Measurements from ENCODE around the gene SMYD5. TPM values are rescaled to one million over a fixed set of nuclear protein-coding genes. Genes with fewer than 3 reads are reported as not detected.

SMYD5 gene
- total RNA-seq, 2 donors from 2014 or later, result 34.9 to 35.4 TPM

DNA sequence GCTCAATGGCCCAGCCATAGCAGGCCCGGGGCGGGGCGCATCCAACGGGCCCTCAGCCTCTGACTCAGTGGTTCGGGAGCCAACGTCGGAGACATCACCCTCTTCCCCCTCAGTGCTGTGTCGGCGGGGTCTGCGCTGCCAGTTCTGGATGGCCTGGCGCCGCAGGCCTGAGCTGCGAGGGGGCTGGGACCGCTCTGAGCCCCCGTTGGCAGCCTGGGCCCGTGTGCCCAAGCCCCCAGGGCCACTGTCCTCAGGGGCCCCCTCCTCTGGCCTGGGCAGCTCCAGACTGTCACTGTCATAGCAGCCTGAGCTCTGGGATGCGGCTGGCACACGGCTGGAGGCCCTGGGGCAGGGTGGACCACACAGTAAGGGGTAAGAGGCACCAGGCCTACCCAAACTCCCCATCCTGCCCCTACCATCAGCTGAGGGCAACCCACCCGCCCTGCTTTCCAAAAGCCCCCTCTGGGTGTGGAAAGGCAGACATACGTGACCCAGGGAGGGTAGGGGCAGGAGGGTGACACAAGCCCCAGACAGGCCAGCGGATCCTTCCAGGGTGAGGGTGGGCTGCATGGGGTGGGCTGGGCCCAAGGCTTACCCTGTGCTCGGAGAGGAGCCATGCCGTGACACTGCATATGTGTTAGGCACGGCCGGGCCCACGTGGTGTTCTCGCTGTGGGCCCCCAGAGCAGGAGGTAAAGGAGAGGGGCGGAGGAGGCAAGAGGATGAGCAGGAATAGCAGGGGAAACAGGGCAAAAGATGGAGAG, 51.4 kb downstream of the SMYD5 start:
- Mint-ChIP-seq H3K36me3 (ENCODE audit: low read depth) (peaks cover 7% of the 10 kb centered on the region), H3K4me1 (peaks cover under 1% of the 10 kb centered on the region), H3K4me3 (no peak overlapping the region), H3K27ac (no peak overlapping the region), H3K9me3 (no peaks in the 10 kb centered on the region), H3K27me3 (ENCODE audit: insufficient read depth) (peaks cover 35% of the 10 kb centered on the region)
- Histone ChIP-seq H3K9me3 (ENCODE audit: control insufficient read depth, low read length) (no peaks in the 10 kb centered on the region), H3K4me1 (ENCODE audit: control insufficient read depth, insufficient read depth, low read length) (no peaks in the 10 kb centered on the region), H3K27ac (ENCODE audit: low read depth, low read length) (no peak overlapping the region), H3K27me3 (ENCODE audit: control insufficient read depth, insufficient read depth, low read length, poor library complexity, severe bottlenecking) (peaks cover 37% of the 10 kb centered on the region), H3K4me3 (ENCODE audit: low read length) (no peak overlapping the region), H3K36me3 (ENCODE audit: control insufficient read depth, insufficient read depth, low read length) (no peaks in the 10 kb centered on the region), H3K9ac (ENCODE audit: extremely low read depth, low read length, poor library complexity, severe bottlenecking) (no peak overlapping the region)
- no peak for DNase-seq
- WGBS, 2 experiments (ENCODE audit: insufficient coverage in 1 of 2, insufficient read length in 1 of 2), result 90% methylated on average over 15 to 28 of the region's 28 CpGs
- TF ChIP-seq, protein P1, sequence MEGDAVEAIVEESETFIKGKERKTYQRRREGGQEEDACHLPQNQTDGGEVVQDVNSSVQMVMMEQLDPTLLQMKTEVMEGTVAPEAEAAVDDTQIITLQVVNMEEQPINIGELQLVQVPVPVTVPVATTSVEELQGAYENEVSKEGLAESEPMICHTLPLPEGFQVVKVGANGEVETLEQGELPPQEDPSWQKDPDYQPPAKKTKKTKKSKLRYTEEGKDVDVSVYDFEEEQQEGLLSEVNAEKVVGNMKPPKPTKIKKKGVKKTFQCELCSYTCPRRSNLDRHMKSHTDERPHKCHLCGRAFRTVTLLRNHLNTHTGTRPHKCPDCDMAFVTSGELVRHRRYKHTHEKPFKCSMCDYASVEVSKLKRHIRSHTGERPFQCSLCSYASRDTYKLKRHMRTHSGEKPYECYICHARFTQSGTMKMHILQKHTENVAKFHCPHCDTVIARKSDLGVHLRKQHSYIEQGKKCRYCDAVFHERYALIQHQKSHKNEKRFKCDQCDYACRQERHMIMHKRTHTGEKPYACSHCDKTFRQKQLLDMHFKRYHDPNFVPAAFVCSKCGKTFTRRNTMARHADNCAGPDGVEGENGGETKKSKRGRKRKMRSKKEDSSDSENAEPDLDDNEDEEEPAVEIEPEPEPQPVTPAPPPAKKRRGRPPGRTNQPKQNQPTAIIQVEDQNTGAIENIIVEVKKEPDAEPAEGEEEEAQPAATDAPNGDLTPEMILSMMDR (conservative IDR thresholded peaks at IDR 0.05), result no peak

DNA sequence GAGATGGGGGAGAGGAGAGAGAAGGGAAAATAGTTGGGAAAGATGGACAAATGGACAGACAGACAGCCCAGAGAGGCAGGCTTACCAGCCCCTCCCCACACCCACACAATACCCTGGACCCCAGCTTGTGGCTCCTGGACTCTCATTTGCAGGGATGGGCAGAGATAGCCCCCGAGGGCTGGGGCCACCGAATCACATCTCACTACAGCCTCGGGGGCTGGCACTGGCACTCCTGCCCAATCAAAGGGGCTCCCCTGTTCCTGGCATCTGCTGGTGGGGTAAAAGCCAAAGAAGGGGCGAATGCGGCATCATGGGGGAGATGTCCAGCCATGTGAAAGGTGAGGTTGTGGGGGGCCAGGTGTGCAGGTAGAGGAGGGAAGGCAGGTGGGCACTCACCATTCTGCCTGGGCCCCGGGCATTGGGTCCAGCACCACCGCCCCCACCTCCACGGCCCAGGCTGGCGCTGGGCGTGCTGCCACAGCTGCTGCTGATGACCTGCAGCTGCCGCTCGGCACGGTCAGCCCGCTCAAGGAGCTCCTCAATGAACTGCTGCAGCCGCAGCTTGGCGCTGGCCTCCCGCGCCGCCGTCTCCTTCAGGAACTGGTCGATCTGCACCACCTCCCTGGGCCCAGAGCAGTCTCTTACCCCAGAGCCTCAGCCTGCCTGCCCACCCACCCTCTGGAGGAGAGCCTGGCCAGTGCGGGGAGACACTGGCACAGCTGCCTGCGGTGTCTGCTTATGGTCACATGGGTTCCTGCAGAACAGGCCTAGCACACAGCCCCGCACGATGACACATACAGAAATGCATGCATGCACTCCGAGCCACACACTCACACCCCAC, 52.2 kb downstream of the SMYD5 start:
- H3K4me3 Mint-ChIP-seq, result no peak overlapping the region
- no peaks in the 10 kb centered on the region for H3K4me1 Mint-ChIP-seq
- WGBS, 2 experiments (ENCODE audit: insufficient coverage in 1 of 2, insufficient read length in 1 of 2), result 89 to 92% methylated on average over 10 to 26 of the region's 26 CpGs

DNA sequence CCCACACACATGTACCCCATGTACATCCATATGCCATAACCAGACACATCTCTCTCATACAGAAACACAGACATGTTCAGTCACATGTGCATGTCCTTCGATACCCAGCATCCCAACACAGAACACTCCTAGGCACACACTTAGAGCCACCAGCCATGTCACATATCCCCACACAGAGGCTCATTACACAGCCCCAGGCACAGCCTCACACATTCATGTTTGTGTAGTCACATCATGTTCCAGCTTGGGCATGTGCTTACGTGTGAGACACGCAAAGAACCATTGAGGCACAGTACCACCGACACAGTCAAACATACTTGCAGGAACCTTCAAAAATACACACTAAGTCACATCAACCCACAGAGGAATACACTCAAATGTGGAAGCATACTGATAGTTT, 53.0 kb downstream of the SMYD5 start:
- Histone ChIP-seq H3K9ac (ENCODE audit: extremely low read depth, low read length, poor library complexity, severe bottlenecking) (no peak overlapping the region), H3K4me1 (ENCODE audit: control insufficient read depth, insufficient read depth, low read length) (peaks cover under 1% of the 10 kb centered on the region), H3K4me3 (ENCODE audit: low read length) (no peak overlapping the region), H3K27me3 (ENCODE audit: control insufficient read depth, insufficient read depth, low read length, poor library complexity, severe bottlenecking) (peaks cover 45% of the 10 kb centered on the region), H3K9me3 (ENCODE audit: control insufficient read depth, low read length) (no peaks in the 10 kb centered on the region), H3K36me3 (ENCODE audit: control insufficient read depth, insufficient read depth, low read length) (no peaks in the 10 kb centered on the region), H3K27ac (ENCODE audit: low read depth, low read length) (no peak overlapping the region)
- H3K4me3 Mint-ChIP-seq, result no peak overlapping the region
- H3K9me3 Mint-ChIP-seq, result no peaks in the 10 kb centered on the region
- peaks cover 3% of the 10 kb centered on the region for H3K4me1 Mint-ChIP-seq
- no peak overlapping the region for H3K27ac Mint-ChIP-seq
- H3K27me3 Mint-ChIP-seq (ENCODE audit: insufficient read depth), result peaks cover 48% of the 10 kb centered on the region
- H3K36me3 Mint-ChIP-seq (ENCODE audit: low read depth), result peaks cover 7% of the 10 kb centered on the region
- TF ChIP-seq, protein P1 (conservative IDR thresholded peaks at IDR 0.05), result no peak
- 96 to 100% methylated on average over 4 of the region's 4 CpGs for WGBS, 2 experiments (ENCODE audit: insufficient coverage in 1 of 2, insufficient read length in 1 of 2)
- DNase-seq, result no peak

More for the DNA sequence above, 52.2 kb downstream of the SMYD5 start:
- Histone ChIP-seq H3K9ac (ENCODE audit: extremely low read depth, low read length, poor library complexity, severe bottlenecking) (no peak overlapping the region), H3K9me3 (ENCODE audit: control insufficient read depth, low read length) (no peaks in the 10 kb centered on the region), H3K4me1 (ENCODE audit: control insufficient read depth, insufficient read depth, low read length) (no peaks in the 10 kb centered on the region), H3K27me3 (ENCODE audit: control insufficient read depth, insufficient read depth, low read length, poor library complexity, severe bottlenecking) (peaks cover 45% of the 10 kb centered on the region), H3K36me3 (ENCODE audit: control insufficient read depth, insufficient read depth, low read length) (no peaks in the 10 kb centered on the region), H3K4me3 (ENCODE audit: low read length) (no peak overlapping the region), H3K27ac (ENCODE audit: low read depth, low read length) (no peak overlapping the region)
- Mint-ChIP-seq H3K9me3 (no peaks in the 10 kb centered on the region), H3K36me3 (ENCODE audit: low read depth) (peaks cover 7% of the 10 kb centered on the region), H3K27me3 (ENCODE audit: insufficient read depth) (peaks cover 43% of the 10 kb centered on the region), H3K27ac (no peak overlapping the region)
- no peak for DNase-seq
- TF ChIP-seq, protein P1 (conservative IDR thresholded peaks at IDR 0.05), result no peak

Measured in endodermal cell (in vitro differentiated cells).